Endothelial cell (in vitro differentiated cells): ENCODE data around the gene CAMK1D. TPM values are rescaled to one million over a fixed set of nuclear protein-coding genes. Genes with fewer than 3 reads are reported as not detected.

Experiments
- DNase-seq: peaks from one replicate; pipeline ENCODE4 v3.0.0; 2021; ENCODE audit warnings: low spot score
- H3K27ac Mint-ChIP-seq: one replicate; pipeline ENCODE4 v1.8.0; 2021; ENCODE audit warnings: mixed read lengths, inconsistent platforms; ENCODE audit not compliant: unreplicated experiment
- H3K27me3 Mint-ChIP-seq: one replicate; pipeline ENCODE4 v1.8.0; 2021; ENCODE audit warnings: mild to moderate bottlenecking, moderate library complexity, mixed read lengths, inconsistent platforms; ENCODE audit not compliant: unreplicated experiment
- H3K36me3 Mint-ChIP-seq: one replicate; pipeline ENCODE4 v1.8.0; 2021; ENCODE audit warnings: mild to moderate bottlenecking, low read depth, mixed read lengths, inconsistent platforms; ENCODE audit not compliant: unreplicated experiment
- H3K4me1 Mint-ChIP-seq: one replicate; pipeline ENCODE4 v1.8.0; 2021; ENCODE audit warnings: mild to moderate bottlenecking, mixed read lengths, inconsistent platforms; ENCODE audit not compliant: unreplicated experiment
- H3K4me3 Mint-ChIP-seq: one replicate; pipeline ENCODE4 v1.8.0; 2021; ENCODE audit warnings: mild to moderate bottlenecking, mixed read lengths, inconsistent platforms; ENCODE audit not compliant: unreplicated experiment
- H3K9me3 Mint-ChIP-seq: one replicate; pipeline ENCODE4 v1.8.0; 2021; ENCODE audit warnings: mixed read lengths, inconsistent platforms; ENCODE audit not compliant: unreplicated experiment
- total RNA-seq: library from RNA; stranded (reverse); fragmentation: NEBNext Ultra II Directional; extraction: Animal tissue kit (Norgen Biotek cat#: 25700); gene quantifications from one replicate; pipeline ENCODE4 v1.2.1, GENCODE V29; 2021; ENCODE audit not compliant: unreplicated experiment
- TF ChIP-seq, protein P1 (sequence below): fragments of 200-600 bp; sonication (generic); IDR thresholded peaks from one replicate; pipeline ENCODE4 v1.5.0; 2021; ENCODE audit warnings: antibody characterized with exemption; ENCODE audit not compliant: unreplicated experiment

The CAMK1D gene
- total RNA-seq, 1 donor from 2014 or later, result 4.1 TPM

DNA sequence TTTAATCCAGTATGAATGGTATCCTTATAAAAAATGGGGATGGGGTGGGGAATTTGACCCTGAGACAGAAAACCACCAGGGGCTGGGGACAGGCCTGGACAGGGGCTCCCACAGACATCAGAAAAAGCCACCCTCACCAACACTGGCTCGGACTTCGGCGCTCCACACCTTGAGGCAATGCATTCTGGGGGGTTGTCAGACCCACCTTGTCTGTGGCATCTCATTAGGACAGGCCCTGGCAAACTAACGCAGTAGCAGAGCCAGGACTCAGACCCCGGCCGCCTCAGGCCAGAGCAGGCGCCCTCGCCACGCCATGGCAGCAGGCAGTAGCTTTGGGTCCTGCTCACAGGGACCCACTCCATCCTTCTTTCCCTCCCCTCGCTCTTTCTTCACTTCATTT is 492.1 kb downstream of the CAMK1D start:
- Mint-ChIP-seq H3K9me3 (no peaks in the 10 kb centered on the region), H3K4me3 (no peak overlapping the region), H3K27me3 (peaks cover 12% of the 10 kb centered on the region), H3K27ac (no peak overlapping the region), H3K4me1 (peaks cover 9% of the 10 kb centered on the region), H3K36me3 (no peaks in the 10 kb centered on the region)
- TF ChIP-seq, protein P1, sequence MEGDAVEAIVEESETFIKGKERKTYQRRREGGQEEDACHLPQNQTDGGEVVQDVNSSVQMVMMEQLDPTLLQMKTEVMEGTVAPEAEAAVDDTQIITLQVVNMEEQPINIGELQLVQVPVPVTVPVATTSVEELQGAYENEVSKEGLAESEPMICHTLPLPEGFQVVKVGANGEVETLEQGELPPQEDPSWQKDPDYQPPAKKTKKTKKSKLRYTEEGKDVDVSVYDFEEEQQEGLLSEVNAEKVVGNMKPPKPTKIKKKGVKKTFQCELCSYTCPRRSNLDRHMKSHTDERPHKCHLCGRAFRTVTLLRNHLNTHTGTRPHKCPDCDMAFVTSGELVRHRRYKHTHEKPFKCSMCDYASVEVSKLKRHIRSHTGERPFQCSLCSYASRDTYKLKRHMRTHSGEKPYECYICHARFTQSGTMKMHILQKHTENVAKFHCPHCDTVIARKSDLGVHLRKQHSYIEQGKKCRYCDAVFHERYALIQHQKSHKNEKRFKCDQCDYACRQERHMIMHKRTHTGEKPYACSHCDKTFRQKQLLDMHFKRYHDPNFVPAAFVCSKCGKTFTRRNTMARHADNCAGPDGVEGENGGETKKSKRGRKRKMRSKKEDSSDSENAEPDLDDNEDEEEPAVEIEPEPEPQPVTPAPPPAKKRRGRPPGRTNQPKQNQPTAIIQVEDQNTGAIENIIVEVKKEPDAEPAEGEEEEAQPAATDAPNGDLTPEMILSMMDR, result no peak
- no peak for DNase-seq

DNA sequence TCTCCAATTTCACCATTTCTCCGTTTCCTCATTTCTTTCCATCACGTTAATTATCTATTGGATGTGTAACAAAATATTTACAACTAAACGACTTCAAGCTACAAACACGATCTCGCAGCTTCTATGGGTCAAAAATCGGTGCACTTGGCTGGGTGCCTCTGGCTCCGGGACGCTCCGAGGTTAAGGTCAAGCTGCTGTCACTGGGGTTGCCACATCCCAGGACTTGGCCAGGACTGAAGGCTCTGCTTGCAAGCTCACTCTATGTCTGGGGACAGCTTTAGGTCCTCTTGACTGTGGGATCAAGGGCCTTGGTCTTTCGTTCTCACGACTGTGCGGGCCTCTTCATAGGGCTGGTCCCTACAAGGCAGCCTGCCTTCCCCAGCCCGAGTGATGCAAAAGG is 492.5 kb downstream of the CAMK1D start:
- Mint-ChIP-seq H3K27ac (no peak overlapping the region), H3K36me3 (no peaks in the 10 kb centered on the region), H3K4me3 (no peak overlapping the region), H3K9me3 (no peaks in the 10 kb centered on the region), H3K4me1 (peaks cover 9% of the 10 kb centered on the region), H3K27me3 (peaks cover 12% of the 10 kb centered on the region)
- DNase-seq, result no peak
- TF ChIP-seq, protein P1, result no peak

DNA sequence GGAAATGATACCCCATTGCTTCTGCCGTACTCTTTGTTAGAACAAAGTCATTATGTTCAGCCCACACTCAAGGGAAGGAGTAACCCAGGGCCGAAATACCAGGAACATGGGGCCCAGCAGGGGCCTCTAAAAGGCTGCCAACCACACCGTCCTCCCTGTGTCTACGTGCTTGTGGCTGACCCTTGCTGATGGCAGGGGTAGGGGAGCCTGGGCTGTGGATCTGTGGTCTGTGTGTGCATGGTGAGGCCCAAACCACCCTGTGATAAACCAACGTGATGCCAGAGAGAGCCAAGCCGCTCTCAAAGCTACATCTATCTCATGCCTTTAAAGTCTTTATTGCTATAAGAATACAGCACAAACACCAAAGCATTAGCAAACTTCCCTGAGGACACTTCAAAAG is 493.0 kb downstream of the CAMK1D start:
- no peak overlapping the region for H3K27ac Mint-ChIP-seq
- H3K4me1 Mint-ChIP-seq, result peaks cover 9% of the 10 kb centered on the region

DNA sequence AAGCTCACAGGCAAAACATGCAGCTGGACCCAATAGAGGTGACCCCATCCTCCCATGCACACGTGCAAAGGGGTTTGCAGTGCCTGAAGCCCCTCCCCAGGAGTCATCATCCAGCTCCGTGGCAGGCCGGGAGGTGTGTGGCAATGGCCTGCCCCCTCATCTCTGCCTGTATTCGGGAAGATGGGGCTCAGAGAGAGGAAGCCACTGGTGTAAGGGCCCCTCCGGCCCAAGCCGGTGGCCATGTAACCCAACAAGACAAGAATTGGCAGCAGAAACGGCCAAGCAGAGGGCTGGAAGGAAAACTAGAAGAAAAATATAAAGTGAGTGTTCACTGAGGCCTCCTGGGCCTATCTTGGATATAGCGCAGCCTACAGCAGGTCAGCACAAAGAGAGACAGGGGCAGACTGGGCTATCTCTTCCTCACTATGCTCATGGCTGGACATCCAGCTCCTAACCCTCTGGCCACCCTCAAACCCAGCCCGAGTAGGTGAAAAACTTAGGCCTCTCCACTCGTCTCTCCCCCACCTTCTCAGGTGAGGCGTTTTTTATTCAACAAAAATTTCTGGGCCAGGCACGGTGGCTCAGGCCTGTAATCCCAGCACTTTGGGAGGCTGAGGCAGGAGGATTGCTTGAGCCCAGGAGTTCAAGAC is 494.1 kb downstream of the CAMK1D start:
- H3K4me1 Mint-ChIP-seq, result peaks cover 4% of the 10 kb centered on the region
- TF ChIP-seq, protein P1, result no peak
- no peak for DNase-seq
- no peak overlapping the region for H3K27ac Mint-ChIP-seq
- H3K27me3 Mint-ChIP-seq, result peaks cover 10% of the 10 kb centered on the region
- H3K36me3 Mint-ChIP-seq, result no peaks in the 10 kb centered on the region
- H3K4me3 Mint-ChIP-seq, result no peak overlapping the region
- H3K9me3 Mint-ChIP-seq, result no peaks in the 10 kb centered on the region

More for the DNA sequence above, 493.0 kb downstream of the CAMK1D start:
- TF ChIP-seq, protein P1, result no peak
- Mint-ChIP-seq H3K36me3 (no peaks in the 10 kb centered on the region), H3K27me3 (peaks cover 12% of the 10 kb centered on the region), H3K9me3 (no peaks in the 10 kb centered on the region), H3K4me3 (no peak overlapping the region)
- no peak for DNase-seq

DNA sequence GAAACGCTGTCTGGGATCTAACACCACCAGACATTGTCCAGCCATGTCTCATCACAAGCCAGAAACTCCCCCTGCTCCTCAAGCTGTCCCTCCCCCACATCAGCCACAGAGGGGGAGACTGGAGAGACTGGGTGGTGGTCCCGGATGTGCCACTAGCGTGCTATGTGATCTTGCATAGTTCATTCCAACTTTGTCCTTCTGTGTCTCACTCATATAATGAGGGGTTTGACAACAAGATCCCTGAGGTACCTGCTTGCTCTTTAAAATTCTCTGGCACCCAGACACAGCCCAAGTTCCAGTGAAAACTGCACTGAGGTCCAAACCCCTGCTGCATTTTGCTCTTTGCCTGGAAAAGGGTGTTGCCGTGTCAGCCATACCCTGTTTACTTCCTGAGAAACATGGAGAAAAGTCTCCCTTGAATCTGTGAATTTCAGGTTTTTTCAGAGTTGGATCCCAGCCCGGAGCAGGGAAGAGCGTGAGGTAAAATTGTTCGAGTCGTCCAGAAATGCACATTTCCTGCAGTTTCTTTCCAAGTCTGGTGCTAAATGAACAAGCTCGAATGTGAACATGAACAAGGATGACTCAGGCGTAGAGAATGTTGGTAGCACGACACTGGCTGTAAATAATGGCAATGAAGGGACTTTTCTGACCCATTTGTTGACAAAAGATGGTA is 495.6 kb downstream of the CAMK1D start:
- Mint-ChIP-seq H3K36me3 (no peaks in the 10 kb centered on the region), H3K4me3 (no peak overlapping the region), H3K9me3 (no peaks in the 10 kb centered on the region), H3K4me1 (peaks cover 4% of the 10 kb centered on the region), H3K27ac (no peak overlapping the region), H3K27me3 (peaks cover 6% of the 10 kb centered on the region)
- DNase-seq, result no peak
- TF ChIP-seq, protein P1, result no peak
